HEK293T (cell line): ENCODE results near the gene USP37.

ENCODE experiments used
- CTCF ChIA-PET: fragments of 350-600 bp; formaldehyde crosslinking; extraction: SDS; loops from one replicate; lab custom pipeline; 2021; ENCODE audit warnings: antibody characterized with exemption, inconsistent platforms; lab: Yijun Ruan, JAX
- POLR2A ChIA-PET: fragments of 350-600 bp; formaldehyde crosslinking; extraction: SDS; loops from one replicate; lab custom pipeline; 2020; ENCODE audit warnings: antibody characterized with exemption, inconsistent platforms; lab: Yijun Ruan, JAX
- DNase-seq: peaks from one replicate; pipeline ENCODE4 v3.0.0; 2012; ENCODE audit warnings: mixed read lengths; ENCODE audit errors: extremely low spot score
- ARNT ChIP-seq: fragments of 450-650 bp; IDR thresholded peaks from 2 replicates; pipeline ENCODE4 v1.6.1; 2017; ENCODE audit warnings: mild to moderate bottlenecking
- BHLHE40 ChIP-seq: fragments of 450-650 bp; IDR thresholded peaks from 2 replicates; pipeline ENCODE4 v1.6.1; 2016; ENCODE audit warnings: mild to moderate bottlenecking, moderate library complexity, borderline replicate concordance
- CTBP1 ChIP-seq: fragments of 450-650 bp; IDR thresholded peaks from 2 replicates; pipeline ENCODE4 v1.6.1; 2016; ENCODE audit warnings: borderline replicate concordance
- ELF4 ChIP-seq: fragments of 450-650 bp; IDR thresholded peaks from 2 replicates; pipeline ENCODE4 v1.6.1; 2017; ENCODE audit warnings: antibody characterized with exemption
- FOXA1 ChIP-seq: fragments of 450-650 bp; IDR thresholded peaks from 2 replicates; pipeline ENCODE4 v1.6.1; 2016; ENCODE audit warnings: mild to moderate bottlenecking
- FOXK2 ChIP-seq: fragments of 450-650 bp; IDR thresholded peaks from 2 replicates; pipeline ENCODE4 v1.6.1; 2016; ENCODE audit warnings: mild to moderate bottlenecking
- FOXM1 ChIP-seq: fragments of 450-650 bp; IDR thresholded peaks from 2 replicates; pipeline ENCODE4 v1.6.1; 2017; ENCODE audit warnings: mild to moderate bottlenecking, borderline replicate concordance
- HDGF ChIP-seq: fragments of 450-650 bp; IDR thresholded peaks from 2 replicates; pipeline ENCODE4 v1.6.1; 2017; ENCODE audit warnings: antibody characterized with exemption, borderline replicate concordance
- L3MBTL2 ChIP-seq: fragments of 450-650 bp; conservative IDR thresholded peaks from 2 replicates; pipeline ENCODE4 v1.6.1; 2016; ENCODE audit warnings: mild to moderate bottlenecking
- LEF1 ChIP-seq: fragments of 450-650 bp; IDR thresholded peaks from 2 replicates; pipeline ENCODE4 v1.6.1; 2017; ENCODE audit warnings: mild to moderate bottlenecking, borderline replicate concordance
- NFRKB ChIP-seq: fragments of 450-650 bp; IDR thresholded peaks from 2 replicates; pipeline ENCODE4 v1.6.1; 2016; ENCODE audit warnings: mild to moderate bottlenecking, moderate library complexity
- PKNOX1 ChIP-seq: fragments of 450-650 bp; IDR thresholded peaks from 2 replicates; pipeline ENCODE4 v1.6.1; 2016
- SP1 ChIP-seq: fragments of 450-650 bp; IDR thresholded peaks from 2 replicates; pipeline ENCODE4 v1.6.1; 2017
- SUZ12 ChIP-seq: fragments of 450-650 bp; IDR thresholded peaks from 2 replicates; pipeline ENCODE4 v1.6.1; 2016; ENCODE audit warnings: mild to moderate bottlenecking
- TARDBP ChIP-seq: fragments of 450-650 bp; IDR thresholded peaks from 2 replicates; pipeline ENCODE4 v1.6.1; 2016
- ZNF384 ChIP-seq: fragments of 450-650 bp; IDR thresholded peaks from 2 replicates; pipeline ENCODE4 v1.6.1; 2016

USP37 gene

GRCh38 chr2:218456849-218457248 is 111.3 kb downstream of the USP37 start:
- no peak for TF ChIP-seq TARDBP
- TF ChIP-seq L3MBTL2, result no peak
- no peak for TF ChIP-seq FOXM1
- TF ChIP-seq NFRKB, result no peak
- TF ChIP-seq SP1, result no peak
- TF ChIP-seq FOXK2, result no peak
- no peak for TF ChIP-seq CTBP1
- TF ChIP-seq LEF1, result no peak
- TF ChIP-seq ELF4, result no peak
- no peak for TF ChIP-seq HDGF
- CTCF ChIA-PET, result no interaction called here
- POLR2A ChIA-PET, result no interaction called here
- no peak for DNase-seq

- POLR2A ChIA-PET, result no interaction called here
- CTCF ChIA-PET, result no interaction called here
- no peak for DNase-seq
- TF ChIP-seq L3MBTL2, result no peak
- TF ChIP-seq SUZ12, result no peak
- no peak for TF ChIP-seq ZNF384
- TF ChIP-seq FOXK2, result no peak
- TF ChIP-seq ARNT, result no peak
- TF ChIP-seq CTBP1, result no peak
- no peak for TF ChIP-seq SP1
- no peak for TF ChIP-seq TARDBP
- no peak for TF ChIP-seq FOXA1
- TF ChIP-seq ELF4, result no peak
- no peak for TF ChIP-seq PKNOX1
- TF ChIP-seq NFRKB, result no peak
- no peak for TF ChIP-seq FOXM1
- no peak for TF ChIP-seq BHLHE40
- no peak for TF ChIP-seq HDGF
Observed at GRCh38 chr2:218452079-218452478, 116.1 kb downstream of the USP37 start.

GRCh38 chr2:218448934-218449333 is 119.2 kb downstream of the USP37 start:
- ChIA-PET POLR2A (no interaction called here), CTCF (no interaction called here)
- DNase-seq, result no peak
- TF ChIP-seq SP1 (no peak), FOXM1 (no peak), FOXA1 (no peak), BHLHE40 (no peak), CTBP1 (no peak), ARNT (no peak), FOXK2 (no peak), TARDBP (no peak), L3MBTL2 (no peak), ZNF384 (no peak), NFRKB (no peak), LEF1 (no peak), HDGF (no peak), SUZ12 (no peak), PKNOX1 (no peak)

DNA sequence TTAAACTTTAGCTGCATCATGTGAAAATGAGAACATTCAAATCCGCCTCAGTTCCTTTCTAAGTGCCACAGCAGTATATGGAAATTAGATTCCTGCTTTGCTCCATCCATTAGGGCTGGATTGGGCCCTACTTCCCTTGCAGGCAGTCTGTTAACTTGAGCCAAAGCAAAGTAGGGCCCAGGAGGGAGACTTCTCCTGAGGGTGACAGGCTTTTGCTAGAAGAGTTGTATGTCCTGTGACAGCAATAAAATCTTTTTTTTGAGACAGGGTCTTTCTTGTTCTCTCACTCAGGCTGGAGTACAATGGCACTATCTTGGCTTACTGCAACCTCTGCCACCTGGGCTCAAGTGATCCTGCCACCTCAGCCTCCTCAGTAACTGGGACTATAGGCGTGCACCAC is 121.1 kb downstream of the USP37 start:
- TF ChIP-seq FOXM1, result no peak
- TF ChIP-seq SUZ12, result no peak
- no peak for TF ChIP-seq HDGF
- TF ChIP-seq LEF1, result no peak
- TF ChIP-seq L3MBTL2, result no peak
- TF ChIP-seq PKNOX1, result no peak
- TF ChIP-seq ELF4, result no peak
- TF ChIP-seq FOXK2, result no peak
- TF ChIP-seq NFRKB, result no peak
- TF ChIP-seq TARDBP, result no peak
- no peak for TF ChIP-seq CTBP1
- TF ChIP-seq SP1, result no peak
- no peak for TF ChIP-seq FOXA1
- no peak for TF ChIP-seq ARNT
- no peak for TF ChIP-seq BHLHE40
- TF ChIP-seq ZNF384, result no peak
- POLR2A ChIA-PET, result interaction anchor here (1.0 kb wide), 1 partner anchor 46 kb away, joined by 3 read pairs; no protein-coding TSS in a partner anchor
- no peak for DNase-seq
- CTCF ChIA-PET, result no interaction called here

GRCh38 chr2:218446547-218446946 is 121.6 kb downstream of the USP37 start:
- DNase-seq, result no peak
- CTCF ChIA-PET, result no interaction called here
- TF ChIP-seq NFRKB (no peak), CTBP1 (no peak), FOXM1 (no peak), HDGF (no peak), ZNF384 (no peak), SP1 (no peak), PKNOX1 (no peak), TARDBP (no peak), BHLHE40 (no peak), L3MBTL2 (no peak), FOXA1 (no peak), ARNT (no peak), SUZ12 (no peak)
- POLR2A ChIA-PET, result interaction anchor here (1.0 kb wide), 1 partner anchor 45 kb away, joined by 3 read pairs; no protein-coding TSS in a partner anchor

DNA sequence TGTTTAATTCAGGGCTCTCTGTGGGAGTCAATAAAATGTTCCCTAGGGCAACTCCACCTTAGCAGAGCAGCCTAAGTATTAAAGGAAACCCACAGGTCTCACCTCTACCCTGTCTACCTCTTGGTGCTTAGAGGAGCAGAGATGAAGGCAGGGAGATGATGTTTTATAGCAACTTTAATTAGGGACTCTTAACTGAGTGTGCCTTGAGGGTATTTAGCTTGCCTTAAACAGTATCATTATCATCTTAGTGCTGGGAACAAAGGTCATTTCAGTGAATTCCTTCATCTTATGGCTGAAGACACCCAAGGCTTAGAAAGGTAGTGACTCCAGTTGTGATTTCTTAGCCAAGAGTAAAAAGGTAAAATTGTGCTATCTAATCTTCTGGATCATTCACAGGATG is 122.5 kb downstream of the USP37 start:
- no peak for DNase-seq
- TF ChIP-seq FOXM1 (no peak), NFRKB (no peak), ARNT (no peak), BHLHE40 (no peak), ZNF384 (no peak), SUZ12 (no peak), L3MBTL2 (no peak)
- ChIA-PET POLR2A (no interaction called here), CTCF (no interaction called here)
